UCSD-AML1 (cell line): ENCODE measurements around the gene SMS.
A peak's percentile ranks its signal among the peaks of the same experiment; 100 is the strongest.

Experiments used
- DNase-seq: peaks from one replicate; lab custom pipeline; 2025; ENCODE audit not compliant: unreplicated experiment; lab: John Stamatoyannopoulos, UW

The SMS gene

DNA sequence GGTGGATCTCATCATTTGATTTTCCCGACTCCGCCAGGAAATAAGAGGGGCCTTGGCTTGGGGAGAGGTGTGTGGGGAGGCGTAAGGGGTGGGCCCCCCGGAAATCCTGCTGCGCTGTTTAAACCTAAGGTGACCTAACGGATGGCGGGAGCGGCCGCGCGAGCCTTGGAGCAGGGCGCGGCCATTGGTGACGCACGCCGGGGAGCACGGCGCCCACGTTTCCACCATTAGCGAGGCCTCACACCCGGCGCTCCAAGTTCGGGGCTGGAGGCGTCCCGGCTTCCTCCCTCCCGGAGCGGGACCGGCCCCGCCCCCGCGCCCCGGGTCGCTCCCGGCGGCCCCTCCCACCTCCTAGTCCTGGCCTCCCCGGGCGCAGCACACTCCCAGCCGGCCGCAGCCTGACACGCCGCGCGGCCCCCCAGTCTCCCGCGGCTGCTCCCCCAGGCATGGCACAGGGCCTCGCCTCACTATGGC lies at the start of gene SMS:
Gene SMS, plus strand, starts transcription at position 354 of the 474 bp plus-strand sequence. Its CDS starts 116 bp downstream, at position 470.
- DNase-seq, result peak; percentile 76

- DNase-seq, result peak; percentile 12
These were observed 35.2 kb upstream of the SMS start for GRCh38 chrX:21905313-21905712.

DNA sequence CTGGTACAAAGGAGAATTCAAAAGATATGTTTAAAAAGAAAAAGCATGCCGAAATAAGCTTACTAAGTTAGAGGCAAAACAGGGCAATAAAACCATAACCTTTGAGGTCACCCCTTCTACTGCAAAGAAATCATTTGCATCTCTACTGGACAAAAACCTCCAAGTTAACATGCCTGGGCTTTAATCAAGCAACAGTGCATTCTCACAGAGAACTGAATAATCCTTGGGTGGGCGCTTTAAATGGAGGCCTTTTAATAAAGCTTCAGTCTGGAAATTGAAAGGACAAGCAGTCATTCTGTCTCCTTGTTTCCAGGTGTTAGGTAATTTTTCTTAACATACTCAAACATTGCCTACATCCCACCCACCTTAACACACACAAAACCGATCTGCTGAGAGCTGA lies 34.6 kb upstream of the SMS start:
- no peak for DNase-seq

DNA sequence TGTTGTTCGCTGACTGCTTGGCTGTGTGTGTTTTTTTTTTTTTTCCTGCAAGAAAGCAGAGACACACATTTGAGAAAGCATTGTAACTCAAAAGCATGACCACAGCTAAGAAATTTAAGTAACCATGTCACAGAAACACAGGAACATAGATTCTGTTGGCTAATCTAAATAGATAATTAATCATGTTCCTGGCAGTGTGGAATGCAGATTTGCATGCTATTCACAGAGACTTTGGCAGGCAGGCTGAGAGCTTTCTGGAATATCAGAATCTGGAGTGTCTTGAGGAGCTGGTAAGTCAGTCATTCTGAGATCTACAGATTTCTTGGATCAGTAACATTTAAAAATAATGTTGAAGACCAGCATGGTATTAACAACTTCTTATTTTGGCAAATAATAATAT lies 33.2 kb upstream of the SMS start:
- no peak for DNase-seq

- no peak for DNase-seq
These were observed 29.0 kb upstream of the SMS start for GRCh38 chrX:21911481-21911880.

DNA sequence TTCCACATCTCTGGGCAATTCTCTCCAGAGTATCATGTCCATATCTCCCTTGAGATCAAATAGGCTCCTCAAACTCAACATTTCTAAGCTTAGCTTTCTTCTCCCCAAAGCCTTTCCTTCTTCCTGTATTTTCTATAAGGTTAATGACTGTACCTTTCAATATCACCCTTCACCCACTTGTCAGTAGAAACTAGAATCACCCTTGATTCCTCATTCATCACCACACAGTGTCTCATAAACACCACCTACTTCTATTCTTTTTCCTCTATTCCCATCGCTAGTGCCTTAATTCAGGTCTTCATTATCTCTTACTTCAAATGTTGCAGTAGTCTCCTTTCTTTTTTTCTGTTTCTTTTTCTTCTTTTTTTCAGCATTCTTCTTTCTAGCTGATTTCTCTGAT lies 28.3 kb upstream of the SMS start:
- no peak for DNase-seq

DNA sequence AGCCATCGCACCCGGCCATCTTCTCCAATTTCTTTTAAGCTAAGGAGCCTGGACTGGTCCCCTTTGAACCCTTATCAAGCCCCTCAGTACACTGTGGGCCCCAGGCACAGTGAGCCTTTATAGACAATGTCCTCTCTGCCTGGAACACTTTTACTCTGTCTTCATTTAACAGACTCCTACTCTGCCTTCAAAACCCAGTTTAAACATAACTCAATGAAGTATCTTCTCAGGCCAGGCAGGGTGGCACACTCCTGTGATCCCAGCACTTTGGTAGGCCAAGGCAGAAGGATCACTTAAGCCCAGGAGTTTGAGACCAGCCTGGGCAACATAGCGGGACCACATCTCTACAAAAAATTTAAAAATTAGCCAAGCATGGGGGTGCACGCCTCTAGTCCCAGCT lies 27.5 kb upstream of the SMS start:
- DNase-seq, result no peak

DNA sequence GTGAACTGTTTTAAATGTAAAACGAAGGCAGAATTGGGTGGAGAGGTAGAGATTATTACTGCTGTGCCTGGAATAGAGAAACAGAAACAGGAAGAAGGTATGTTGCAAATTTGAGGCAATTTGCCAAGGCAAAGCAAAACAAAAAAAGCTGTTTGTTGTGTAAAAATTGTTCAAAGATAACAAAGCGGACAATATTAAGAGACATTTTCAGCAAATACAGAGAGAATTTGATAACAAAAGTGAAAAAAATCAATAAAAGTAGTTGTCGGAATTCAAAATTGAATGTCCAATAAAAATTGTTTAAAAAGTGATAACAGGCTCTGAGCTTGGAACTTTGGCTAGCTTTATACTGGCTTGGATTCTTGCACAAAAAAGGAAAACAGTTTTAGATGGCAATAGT lies 14.4 kb upstream of the SMS start:
- DNase-seq, result no peak

DNA sequence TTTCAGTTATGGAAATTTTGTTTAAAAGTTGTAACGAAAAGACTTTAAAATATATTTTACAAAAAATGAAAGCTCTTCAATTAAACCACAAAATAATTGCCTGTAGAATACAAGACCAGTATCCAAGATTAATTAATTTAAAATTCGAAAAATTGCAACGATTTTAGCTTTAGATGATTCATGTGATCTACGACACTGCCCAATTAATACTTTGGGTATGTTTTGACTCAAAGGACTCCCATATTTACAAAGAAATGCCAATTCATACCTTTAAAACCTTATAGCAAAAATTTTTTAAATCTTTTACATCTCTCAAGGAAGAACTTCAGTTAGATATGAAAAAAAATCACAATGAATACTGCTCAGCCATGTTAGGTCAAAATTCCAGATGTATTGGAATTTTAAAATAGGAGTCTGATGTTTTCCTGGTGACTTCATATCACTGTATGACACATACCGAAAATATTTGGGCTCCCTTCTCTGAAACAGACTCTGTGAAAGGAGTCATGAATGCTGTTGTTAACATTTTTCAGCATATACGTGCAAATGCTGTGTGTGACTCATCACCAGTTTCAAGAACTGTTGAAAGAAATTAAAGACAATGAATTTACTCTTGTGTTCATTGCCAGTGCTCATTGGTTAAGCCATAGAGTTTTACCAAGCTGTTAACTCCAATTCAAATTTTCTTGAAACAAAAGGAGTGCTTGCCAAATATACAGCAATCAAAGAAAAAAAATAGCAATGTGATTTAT lies 13.8 kb upstream of the SMS start:
- no peak for DNase-seq

- no peak for DNase-seq
These were observed 11.3 kb upstream of the SMS start for GRCh38 chrX:21929209-21929608.

GRCh38 chrX:21930986-21931385 lies 9.5 kb upstream of the SMS start:
- no peak for DNase-seq

- no peak for DNase-seq
These were observed 8.1 kb upstream of the SMS start for GRCh38 chrX:21932292-21933002.

DNA sequence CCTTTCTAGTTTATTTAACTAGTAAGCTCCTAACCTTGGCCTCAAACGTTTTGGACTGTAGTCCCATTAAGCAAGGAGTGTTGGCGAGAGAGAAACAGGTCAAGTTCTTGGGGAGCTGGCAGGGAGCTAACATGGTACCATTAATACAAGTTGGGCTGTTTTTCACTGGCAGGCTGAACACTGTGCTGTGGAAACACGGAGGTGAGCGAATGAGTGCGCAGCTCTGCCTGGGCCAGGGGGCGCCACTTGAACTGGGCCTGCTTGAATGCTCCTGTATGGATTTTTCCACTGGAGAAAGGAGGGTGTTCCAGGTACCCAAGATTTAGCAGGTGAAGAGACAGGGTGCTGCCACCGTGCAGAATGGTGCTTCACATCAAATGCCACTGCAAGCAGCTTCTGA lies 7.4 kb upstream of the SMS start:
- no peak for DNase-seq

DNA sequence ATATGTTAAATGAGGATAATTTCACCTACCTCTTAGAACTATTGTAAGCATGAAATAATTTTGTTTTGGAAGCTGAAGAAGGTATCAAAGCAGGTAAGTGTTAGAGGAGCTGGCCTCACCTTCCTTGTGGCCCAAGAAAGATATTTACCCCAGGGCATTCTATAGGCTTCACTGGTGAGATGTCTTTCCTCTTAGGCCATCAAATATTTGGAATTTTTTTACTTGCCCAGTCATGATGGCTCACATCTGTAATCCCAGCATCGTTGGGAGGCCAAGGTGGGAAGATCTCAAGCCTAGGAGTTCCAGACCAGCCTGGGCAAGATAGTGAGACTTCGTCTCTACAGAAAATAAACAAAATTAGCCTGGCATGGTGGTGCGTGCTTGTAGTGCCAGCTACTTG lies 6.1 kb upstream of the SMS start:
- no peak for DNase-seq

DNA sequence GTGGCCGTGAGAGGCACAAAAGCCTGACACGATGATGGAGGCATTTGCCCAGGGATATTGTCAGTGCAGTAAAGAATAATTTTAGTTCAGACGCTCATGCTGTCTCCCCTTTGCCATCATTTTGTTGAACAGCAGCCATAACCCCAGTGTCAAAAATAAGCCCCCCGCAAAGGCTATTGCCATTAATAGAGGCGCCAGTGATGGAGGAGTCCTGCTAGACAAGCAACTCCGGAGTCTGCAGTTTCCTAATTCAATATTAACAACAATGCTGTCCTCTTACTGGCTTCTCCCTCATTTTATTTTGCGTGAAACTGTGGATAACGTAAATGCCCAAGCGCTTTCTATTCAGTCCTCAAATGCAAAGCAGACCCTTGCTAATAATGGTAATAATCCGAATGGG lies 603 bp upstream of the SMS start:
- DNase-seq, result no peak

DNA sequence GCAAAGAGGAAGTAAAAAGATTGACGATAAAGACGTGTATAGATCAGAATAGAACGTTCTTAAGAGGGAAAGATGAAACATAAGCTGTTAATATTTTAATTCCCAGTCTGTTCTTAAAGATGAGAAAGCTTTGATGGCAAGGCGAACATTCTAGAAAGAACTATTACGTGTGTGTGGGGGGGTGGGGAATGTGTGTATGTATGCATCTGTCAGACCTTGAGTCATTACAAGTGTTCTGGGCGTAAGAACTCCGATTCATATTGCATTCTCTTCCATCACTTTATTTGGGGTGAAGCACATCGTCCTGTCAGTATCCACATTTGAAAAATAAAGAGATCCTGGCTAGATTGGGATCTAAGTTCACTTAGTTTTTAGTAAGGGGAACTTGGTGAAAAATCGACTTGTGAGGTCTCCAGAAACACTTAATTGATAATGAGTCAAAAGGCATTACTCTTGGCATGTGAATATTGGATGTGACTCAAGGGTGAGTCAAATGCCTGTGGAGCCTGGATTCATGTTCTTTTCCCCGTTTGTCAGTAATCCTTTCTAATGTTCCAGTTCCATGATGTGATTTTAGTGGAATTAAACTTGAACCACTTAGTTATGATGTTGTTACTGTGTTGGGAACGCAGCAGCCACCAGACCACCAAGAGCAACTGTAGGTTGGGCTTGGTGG lies 3.1 kb downstream of the SMS start:
- no peak for DNase-seq

- DNase-seq, result no peak
These were observed 3.7 kb downstream of the SMS start for GRCh38 chrX:21944136-21944615.

- no peak for DNase-seq
These were observed 6.6 kb downstream of the SMS start for GRCh38 chrX:21946925-21947641.

DNA sequence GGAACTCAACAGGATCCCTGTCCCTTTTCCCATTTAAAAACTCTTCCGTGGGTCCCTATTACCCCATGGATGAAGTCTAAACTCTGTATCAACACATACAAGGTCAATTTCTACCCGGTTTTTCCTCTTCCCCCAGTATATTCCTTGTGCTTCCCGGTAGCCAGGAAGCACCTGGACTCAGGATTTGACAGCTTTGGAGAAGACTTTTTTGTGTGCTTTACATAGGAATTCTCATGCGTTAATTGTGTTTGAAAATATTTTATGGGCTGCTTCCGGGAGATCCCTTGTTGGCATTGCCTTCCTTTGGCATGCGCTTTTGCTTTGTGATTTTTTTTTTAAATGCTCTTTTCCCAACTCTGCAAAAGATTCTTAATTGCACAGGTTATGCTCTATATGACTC lies 7.2 kb downstream of the SMS start:
- DNase-seq, result no peak

- no peak for DNase-seq
These were observed 8.5 kb downstream of the SMS start for GRCh38 chrX:21948897-21949578.

- no peak for DNase-seq
These were observed 9.2 kb downstream of the SMS start for GRCh38 chrX:21949689-21950088.
